ENCODE measurements around the gene MAML1.

The MAML1 gene

GRCh38 chr5:179755022-179755421 lies 22.4 kb downstream of the MAML1 start:
- H3K36me3 Mint-ChIP-seq (ENCODE audit: low read depth), result peaks cover 39% of the 10 kb centered on the region
- no peak for DNase-seq
- H3K27ac Mint-ChIP-seq, result peak overlapping the region; percentile 96
- H3K4me1 Mint-ChIP-seq, result peaks cover 36% of the 10 kb centered on the region
- TF ChIP-seq CTCF (IDR thresholded peaks at IDR 0.05), result no peak
- no peak overlapping the region for H3K4me3 Mint-ChIP-seq
- H3K9me3 Mint-ChIP-seq, result peaks cover 3% of the 10 kb centered on the region
- no peaks in the 10 kb centered on the region for H3K27me3 Mint-ChIP-seq (ENCODE audit: low read depth, poor library complexity)

GRCh38 chr5:179758955-179759354 lies 26.3 kb downstream of the MAML1 start:
- peak overlapping the region; percentile 55 for H3K27ac Mint-ChIP-seq
- no peak for TF ChIP-seq CTCF (IDR thresholded peaks at IDR 0.05)
- DNase-seq, result no peak
- no peaks in the 10 kb centered on the region for H3K27me3 Mint-ChIP-seq (ENCODE audit: low read depth, poor library complexity)
- peaks cover 58% of the 10 kb centered on the region for H3K4me1 Mint-ChIP-seq
- H3K36me3 Mint-ChIP-seq (ENCODE audit: low read depth), result peaks cover 22% of the 10 kb centered on the region
- no peaks in the 10 kb centered on the region for H3K9me3 Mint-ChIP-seq
- no peak overlapping the region for H3K4me3 Mint-ChIP-seq

- peak overlapping the region; percentile 57 for H3K27ac Mint-ChIP-seq
- no peak for DNase-seq
- H3K27me3 Mint-ChIP-seq (ENCODE audit: low read depth, poor library complexity), result no peaks in the 10 kb centered on the region
- peaks cover 52% of the 10 kb centered on the region for H3K4me1 Mint-ChIP-seq
- TF ChIP-seq CTCF (IDR thresholded peaks at IDR 0.05), result no peak
- peaks cover 19% of the 10 kb centered on the region for H3K36me3 Mint-ChIP-seq (ENCODE audit: low read depth)
- no peak overlapping the region for H3K4me3 Mint-ChIP-seq
- H3K9me3 Mint-ChIP-seq, result no peaks in the 10 kb centered on the region
These were observed 27.2 kb downstream of the MAML1 start for GRCh38 chr5:179759581-179760551.

- no peak for DNase-seq
- peaks cover 44% of the 10 kb centered on the region for H3K4me1 Mint-ChIP-seq
- TF ChIP-seq CTCF (IDR thresholded peaks at IDR 0.05), result no peak
- no peaks in the 10 kb centered on the region for H3K27me3 Mint-ChIP-seq (ENCODE audit: low read depth, poor library complexity)
- peak overlapping the region; percentile 77 for H3K27ac Mint-ChIP-seq
- H3K9me3 Mint-ChIP-seq, result no peaks in the 10 kb centered on the region
- H3K4me3 Mint-ChIP-seq, result no peak overlapping the region
- H3K36me3 Mint-ChIP-seq (ENCODE audit: low read depth), result peaks cover 15% of the 10 kb centered on the region
These were observed 29.6 kb downstream of the MAML1 start for GRCh38 chr5:179762079-179762780.

- peaks cover 44% of the 10 kb centered on the region for H3K4me1 Mint-ChIP-seq
- no peak for TF ChIP-seq CTCF (IDR thresholded peaks at IDR 0.05)
- H3K27me3 Mint-ChIP-seq (ENCODE audit: low read depth, poor library complexity), result no peaks in the 10 kb centered on the region
- no peak for DNase-seq
- no peak overlapping the region for H3K4me3 Mint-ChIP-seq
- H3K36me3 Mint-ChIP-seq (ENCODE audit: low read depth), result peaks cover 18% of the 10 kb centered on the region
- H3K27ac Mint-ChIP-seq, result peak overlapping the region; percentile 24
- no peaks in the 10 kb centered on the region for H3K9me3 Mint-ChIP-seq
These were observed 30.2 kb downstream of the MAML1 start for GRCh38 chr5:179762781-179763176.
